ENCODE results near the gene PTPA. TPM values are rescaled to one million over a fixed set of nuclear protein-coding genes. Genes with fewer than 3 reads are reported as not detected.
"Not testable (repeated sequence)": the region's sequence is repeated elsewhere in the genome, so short reads cannot be mapped to it uniquely, and the experiment has no call there.

The PTPA gene
- total RNA-seq, 4 donors from 2014 or later: 48.7 to 65.7 (median 51.9) TPM

DNA sequence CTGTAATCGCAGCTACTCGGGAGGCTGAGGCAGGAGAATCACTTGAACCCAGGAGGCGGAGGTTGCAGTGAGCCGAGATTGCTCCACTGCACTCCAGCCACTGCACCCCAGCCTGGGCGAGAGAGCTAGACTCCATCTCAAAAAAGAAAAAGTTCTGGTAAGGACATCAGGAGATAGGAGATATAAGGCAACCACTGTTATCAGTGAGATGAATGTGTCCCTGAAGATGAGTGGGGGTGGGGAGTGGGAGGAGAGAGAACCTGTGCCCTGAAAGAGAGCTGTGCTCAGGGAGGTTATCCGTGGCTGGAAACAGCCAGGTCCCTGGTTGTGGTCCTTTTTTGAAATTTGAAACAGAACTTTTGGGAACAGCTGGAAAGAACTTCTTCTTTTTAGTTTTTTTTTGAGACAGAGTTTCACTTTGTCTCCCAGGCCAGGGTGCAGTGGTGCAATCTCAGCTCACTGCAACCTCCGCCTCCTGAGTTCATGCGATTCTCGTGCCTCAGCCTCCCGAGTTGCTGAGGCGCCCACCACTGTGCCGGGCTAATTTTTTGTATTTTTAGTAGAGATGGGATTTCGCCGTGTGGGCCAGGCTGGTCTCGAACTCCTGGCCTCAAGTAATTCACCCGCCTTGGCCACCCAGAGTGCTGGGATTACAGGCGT, 2.6 kb downstream of the PTPA start:
- TF ChIP-seq, protein P1, sequence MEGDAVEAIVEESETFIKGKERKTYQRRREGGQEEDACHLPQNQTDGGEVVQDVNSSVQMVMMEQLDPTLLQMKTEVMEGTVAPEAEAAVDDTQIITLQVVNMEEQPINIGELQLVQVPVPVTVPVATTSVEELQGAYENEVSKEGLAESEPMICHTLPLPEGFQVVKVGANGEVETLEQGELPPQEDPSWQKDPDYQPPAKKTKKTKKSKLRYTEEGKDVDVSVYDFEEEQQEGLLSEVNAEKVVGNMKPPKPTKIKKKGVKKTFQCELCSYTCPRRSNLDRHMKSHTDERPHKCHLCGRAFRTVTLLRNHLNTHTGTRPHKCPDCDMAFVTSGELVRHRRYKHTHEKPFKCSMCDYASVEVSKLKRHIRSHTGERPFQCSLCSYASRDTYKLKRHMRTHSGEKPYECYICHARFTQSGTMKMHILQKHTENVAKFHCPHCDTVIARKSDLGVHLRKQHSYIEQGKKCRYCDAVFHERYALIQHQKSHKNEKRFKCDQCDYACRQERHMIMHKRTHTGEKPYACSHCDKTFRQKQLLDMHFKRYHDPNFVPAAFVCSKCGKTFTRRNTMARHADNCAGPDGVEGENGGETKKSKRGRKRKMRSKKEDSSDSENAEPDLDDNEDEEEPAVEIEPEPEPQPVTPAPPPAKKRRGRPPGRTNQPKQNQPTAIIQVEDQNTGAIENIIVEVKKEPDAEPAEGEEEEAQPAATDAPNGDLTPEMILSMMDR (IDR thresholded peaks at IDR 0.05): no peak
- TF ChIP-seq POLR2A (IDR thresholded peaks at IDR 0.05): no peak
- no peak for DNase-seq
- no peaks in the 10 kb centered on the region for H3K36me3 ChIP-seq
- no peak overlapping the region for H3K27ac ChIP-seq
- H3K4me1 ChIP-seq: peaks cover 0 to 38% (median 8%) of the 10 kb centered on the region in 4 donors
- no peak overlapping the region for H3K4me3 ChIP-seq
- no peaks in the 10 kb centered on the region for H3K27me3 ChIP-seq
- no peaks in the 10 kb centered on the region for H3K9me3 ChIP-seq

GRCh38 chr9:129118799-129119198, 7.6 kb downstream of the PTPA start:
- H3K4me1 ChIP-seq: peaks cover 0 to 13% (median 0%) of the 10 kb centered on the region in 4 donors
- no peak overlapping the region for H3K27ac ChIP-seq
- no peaks in the 10 kb centered on the region for H3K27me3 ChIP-seq
- DNase-seq: no peak
- H3K9me3 ChIP-seq: no peaks in the 10 kb centered on the region
- TF ChIP-seq, protein P1 (IDR thresholded peaks at IDR 0.05): no peak
- no peak for TF ChIP-seq POLR2A (IDR thresholded peaks at IDR 0.05)
- no peak overlapping the region for H3K4me3 ChIP-seq
- peaks cover 0 to 34% (median 0%) of the 10 kb centered on the region in 3 donors for H3K36me3 ChIP-seq

DNA sequence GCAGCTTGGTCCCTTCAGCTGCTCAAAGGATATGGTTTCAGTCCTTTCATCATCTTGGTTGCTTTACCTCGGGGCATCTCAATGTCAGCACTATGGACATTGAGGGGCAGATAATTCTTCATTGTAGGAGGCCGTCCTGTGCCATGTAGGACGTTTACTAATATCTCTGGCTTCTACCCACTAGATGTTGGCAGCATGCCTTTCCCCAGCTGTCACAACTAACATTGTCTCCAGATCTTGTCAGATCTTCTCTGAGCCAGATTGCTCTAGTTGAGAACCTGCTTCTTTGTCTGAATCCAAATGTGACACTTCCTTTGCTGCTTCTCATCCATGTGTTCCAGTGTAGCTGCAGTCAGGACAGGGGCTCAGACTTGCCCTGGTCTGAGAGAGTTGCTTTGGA, 10.3 kb downstream of the PTPA start:
- Histone ChIP-seq H3K27ac (no peak overlapping the region), H3K9me3 (no peaks in the 10 kb centered on the region), H3K36me3 (peaks cover 0 to 53% (median 0%) of the 10 kb centered on the region in 3 donors), H3K27me3 (no peaks in the 10 kb centered on the region), H3K4me3 (no peak overlapping the region), H3K4me1 (no peaks in the 10 kb centered on the region)
- no peak for DNase-seq
- no peak for TF ChIP-seq POLR2A (IDR thresholded peaks at IDR 0.05)
- TF ChIP-seq, protein P1 (IDR thresholded peaks at IDR 0.05): no peak

- DNase-seq: no peak
- no peaks in the 10 kb centered on the region for H3K27me3 ChIP-seq
Observed at GRCh38 chr9:129122133-129122532, 10.9 kb downstream of the PTPA start.

DNA sequence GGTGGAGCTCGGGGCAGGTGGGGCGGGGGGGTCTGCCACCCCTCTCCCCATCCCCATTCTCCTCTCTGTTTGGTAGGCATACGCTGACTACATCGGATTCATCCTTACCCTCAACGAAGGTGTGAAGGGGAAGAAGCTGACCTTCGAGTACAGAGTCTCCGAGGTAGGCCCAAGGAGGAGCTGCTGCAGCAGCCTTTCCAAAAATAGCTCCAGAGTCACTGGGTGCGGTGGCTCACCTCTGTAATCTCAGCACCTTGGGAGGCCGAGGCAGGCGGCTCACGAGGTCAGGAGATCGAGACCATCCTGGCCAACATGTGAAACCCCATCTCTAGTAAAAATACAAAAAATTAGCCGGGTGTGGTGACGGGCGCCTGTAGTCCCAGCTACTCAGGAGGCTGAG, 11.8 kb downstream of the PTPA start:
- not testable (repeated sequence) for H3K27me3 ChIP-seq, H3K4me1 ChIP-seq, DNase-seq, H3K27ac ChIP-seq, H3K9me3 ChIP-seq, H3K4me3 ChIP-seq
- H3K36me3 ChIP-seq: peaks cover 0 to 68% (median 0%) of the 10 kb centered on the region in 3 donors

More at GRCh38 chr9:129122133-129122532, 10.9 kb downstream of the PTPA start:
- Histone ChIP-seq H3K9me3 (no peaks in the 10 kb centered on the region), H3K4me3 (no peak overlapping the region), H3K27ac (no peak overlapping the region), H3K4me1 (no peaks in the 10 kb centered on the region), H3K36me3 (peaks cover 0 to 59% (median 0%) of the 10 kb centered on the region in 3 donors)
- TF ChIP-seq, protein P1 (IDR thresholded peaks at IDR 0.05): no peak

DNA sequence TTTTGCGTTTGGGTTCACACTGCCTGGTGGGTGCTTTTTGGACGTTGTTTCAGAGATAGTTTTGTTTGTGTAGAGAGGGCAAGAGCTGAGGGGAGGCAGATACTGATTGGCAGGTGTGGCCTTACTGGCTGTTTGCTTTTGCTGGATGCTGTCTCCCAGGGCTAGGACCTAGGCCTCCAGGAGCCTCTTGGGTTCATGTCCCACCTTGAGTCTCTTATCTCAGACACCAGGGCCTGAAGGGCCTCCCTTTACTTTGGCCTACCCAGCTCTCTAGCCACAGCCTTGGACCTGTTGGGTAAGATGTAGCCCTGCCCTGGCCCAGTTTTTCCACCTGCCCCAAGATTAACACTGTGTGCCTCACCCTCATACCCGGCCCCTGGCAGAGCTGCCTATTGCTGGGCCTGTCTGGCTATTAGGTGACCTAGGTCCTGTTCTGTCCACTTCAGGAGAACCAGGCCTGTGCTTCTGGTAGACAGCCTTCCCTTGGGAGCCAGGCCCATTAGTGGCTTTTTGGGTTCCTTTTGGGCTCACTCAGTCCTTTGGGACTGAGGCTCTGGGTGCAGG, 13.4 kb downstream of the PTPA start:
- peaks cover 0 to 80% (median 0%) of the 10 kb centered on the region in 3 donors for H3K36me3 ChIP-seq

More for the DNA sequence above, 13.4 kb downstream of the PTPA start:
- H3K4me3 ChIP-seq: no peak overlapping the region
- no peaks in the 10 kb centered on the region for H3K4me1 ChIP-seq
- TF ChIP-seq, protein P1 (IDR thresholded peaks at IDR 0.05): no peak
- no peaks in the 10 kb centered on the region for H3K9me3 ChIP-seq
- DNase-seq: no peak
- H3K27ac ChIP-seq: no peak overlapping the region
- no peaks in the 10 kb centered on the region for H3K27me3 ChIP-seq

All from Peyer's patch (tissue), 4 donors.